HFFc6 (cell line): ENCODE data around the gene GNA14. TPM values are rescaled to one million over a fixed set of nuclear protein-coding genes. Genes with fewer than 3 reads are reported as not detected.

ENCODE experiments used
- DNase-seq: peaks from one replicate; pipeline ENCODE4 v3.0.0-alpha.2; 2018
- H3K27ac Mint-ChIP-seq: 2 replicates; pipeline ENCODE4 v1.8.0; 2020; ENCODE audit warnings: mild to moderate bottlenecking, mixed read lengths
- H3K27me3 Mint-ChIP-seq: 2 replicates; pipeline ENCODE4 v1.8.0; 2021; ENCODE audit warnings: mild to moderate bottlenecking, moderate library complexity, mixed read lengths; ENCODE audit not compliant: insufficient read depth
- H3K36me3 Mint-ChIP-seq: 2 replicates; pipeline ENCODE4 v1.8.0; 2021; ENCODE audit warnings: low read depth, mixed read lengths
- H3K4me1 Mint-ChIP-seq: 2 replicates; pipeline ENCODE4 v1.8.0; 2020; ENCODE audit warnings: low read depth, mixed read lengths
- H3K4me3 Mint-ChIP-seq: 2 replicates; pipeline ENCODE4 v1.8.0; 2020; ENCODE audit warnings: mild to moderate bottlenecking, moderate library complexity, mixed read lengths
- H3K9me3 Mint-ChIP-seq: 2 replicates; pipeline ENCODE4 v1.8.0; 2020; ENCODE audit warnings: mild to moderate bottlenecking, mixed read lengths
- CTCF ChIP-seq: fragments of 200-600 bp; sonication (generic); IDR thresholded peaks from 2 replicates; pipeline ENCODE4 v1.5.0; 2021; ENCODE audit warnings: antibody characterized with exemption, mild to moderate bottlenecking
- total RNA-seq, 6 experiments: library from RNA; stranded (reverse); fragmentation: NEBNext Ultra II Directional; extraction: Animal tissue kit (Norgen Biotek cat#: 25700); gene quantifications; 2 replicates in 1 of 6; 3 replicates in 5 of 6; pipeline ENCODE4 v1.2.3, GENCODE V29; 2021

Gene GNA14
- total RNA-seq, 6 experiments from 2014 or later, result not detected

GRCh38 chr9:77514886-77515711, 133.0 kb downstream of the GNA14 start:
- Mint-ChIP-seq H3K36me3 (no peaks in the 10 kb centered on the region), H3K27me3 (peaks cover 19% of the 10 kb centered on the region), H3K9me3 (no peaks in the 10 kb centered on the region), H3K4me3 (no peak overlapping the region), H3K27ac (0 out of 2 replicates have a peak overlapping the region, but pooled peaks have one; percentile 23), H3K4me1 (peaks cover 12% of the 10 kb centered on the region)
- TF ChIP-seq CTCF, result no peak
- peak; percentile 58 for DNase-seq

- H3K36me3 Mint-ChIP-seq, result no peaks in the 10 kb centered on the region
- TF ChIP-seq CTCF, result no peak
- H3K27me3 Mint-ChIP-seq, result peaks cover 15% of the 10 kb centered on the region
- no peaks in the 10 kb centered on the region for H3K9me3 Mint-ChIP-seq
- H3K4me3 Mint-ChIP-seq, result no peak overlapping the region
- DNase-seq, result no peak
- H3K27ac Mint-ChIP-seq, result no peak overlapping the region
- H3K4me1 Mint-ChIP-seq, result peaks cover 12% of the 10 kb centered on the region
Measured at GRCh38 chr9:77513457-77513856, 134.7 kb downstream of the GNA14 start.

- no peak overlapping the region for H3K4me3 Mint-ChIP-seq
- peaks cover 13% of the 10 kb centered on the region for H3K27me3 Mint-ChIP-seq
- no peak for TF ChIP-seq CTCF
- no peaks in the 10 kb centered on the region for H3K9me3 Mint-ChIP-seq
- H3K36me3 Mint-ChIP-seq, result no peaks in the 10 kb centered on the region
- H3K27ac Mint-ChIP-seq, result no peak overlapping the region
- DNase-seq, result no peak
- H3K4me1 Mint-ChIP-seq, result peaks cover 12% of the 10 kb centered on the region
Measured at GRCh38 chr9:77512876-77513275, 135.2 kb downstream of the GNA14 start.

- peaks cover 12% of the 10 kb centered on the region for H3K4me1 Mint-ChIP-seq
- H3K27ac Mint-ChIP-seq, result no peak overlapping the region
- H3K9me3 Mint-ChIP-seq, result no peaks in the 10 kb centered on the region
- H3K4me3 Mint-ChIP-seq, result no peak overlapping the region
- H3K36me3 Mint-ChIP-seq, result no peaks in the 10 kb centered on the region
- H3K27me3 Mint-ChIP-seq, result peaks cover 7% of the 10 kb centered on the region
- DNase-seq, result no peak
- no peak for TF ChIP-seq CTCF
Measured at GRCh38 chr9:77511525-77511924, 136.6 kb downstream of the GNA14 start.

- Mint-ChIP-seq H3K9me3 (no peaks in the 10 kb centered on the region), H3K27me3 (peaks cover 7% of the 10 kb centered on the region), H3K36me3 (no peaks in the 10 kb centered on the region), H3K4me1 (peaks cover 12% of the 10 kb centered on the region), H3K27ac (no peak overlapping the region), H3K4me3 (no peak overlapping the region)
- DNase-seq, result no peak
- TF ChIP-seq CTCF, result no peak
Measured at GRCh38 chr9:77510666-77511065, 137.5 kb downstream of the GNA14 start.
